ENCODE data around the gene PA2G4. TPM values are rescaled to one million over a fixed set of nuclear protein-coding genes. Genes with fewer than 3 reads are reported as not detected.

The PA2G4 gene
- total and polyA plus RNA-seq, 10 of the 15 experiments (the other 5 are each of a cell fraction or from before 2014, with no cell fraction given): 148 to 514 (median 406) TPM

GRCh38 chr12:56107242-56107641, 2.9 kb downstream of the PA2G4 start (continued):
- TF ChIP-seq RCOR1 (conservative IDR thresholded peaks at IDR 0.05; ENCODE audit: low read depth, low read length): no peak
- no peak for TF ChIP-seq E2F4 (IDR thresholded peaks at IDR 0.05; ENCODE audit: low read depth, low read length)
- no peak for TF ChIP-seq TCF7 (IDR thresholded peaks at IDR 0.05; ENCODE audit: borderline replicate concordance)
- no peak for TF ChIP-seq REST (IDR thresholded peaks at IDR 0.05; ENCODE audit: low read depth, low read length)
- TF ChIP-seq IKZF1 (conservative IDR thresholded peaks at IDR 0.05): no peak
- TF ChIP-seq SKIL (IDR thresholded peaks at IDR 0.05; ENCODE audit: low read depth, poor library complexity, severe bottlenecking): no peak
- TF ChIP-seq ELK1 (IDR thresholded peaks at IDR 0.05; ENCODE audit: low read depth, low read length): no peak
- TF ChIP-seq SMARCA5 (IDR thresholded peaks at IDR 0.05): no peak
- no peak for TF ChIP-seq IRF3 (IDR thresholded peaks at IDR 0.05)
